Endothelial cell of umbilical vein (primary cell): ENCODE measurements around the gene EPB41L1. TPM values are rescaled to one million over a fixed set of nuclear protein-coding genes. Genes with fewer than 3 reads are reported as not detected.

ENCODE experiments used
- BruUV-seq: library from RNA; stranded (reverse); fragments of 400-500 nt; replicated peaks from 2 replicates; lab custom pipeline; 2021; lab: Mats Ljungman, UMichigan
- CTCF ChIA-PET: fragments of 300-600, 350-600 bp; sonication (Branson Sonifier 250); formaldehyde crosslinking; loops from one replicate; lab custom pipeline; 2021; ENCODE audit warnings: antibody characterized with exemption, inconsistent platforms; lab: Charles Lee
- POLR2A ChIA-PET: fragments of 300-600, 350-600 bp; sonication (Branson Sonifier 250); formaldehyde crosslinking; loops from one replicate; lab custom pipeline; 2021; ENCODE audit warnings: antibody characterized with exemption, inconsistent platforms; lab: Charles Lee
- DNase-seq: peaks from one replicate; pipeline ENCODE4 v3.0.0-alpha.2; 2011; ENCODE audit warnings: low read depth, low spot score
- FAIRE-seq: peaks from 2 replicates; lab custom pipeline; 2011; peaks lifted over from hg19 to GRCh38; lab: Jason Lieb, UNC
- H2AFZ ChIP-seq: 2 replicates; pipeline ENCODE4 v1.6.0; 2012; ENCODE audit warnings: low read depth, low read length, control low read depth, inconsistent platforms
- H3K27ac ChIP-seq: 2 replicates; pipeline ENCODE4 v1.5.1; 2011; ENCODE audit warnings: low read depth, mild to moderate bottlenecking, control low read depth, low read length, moderate library complexity; ENCODE audit not compliant: insufficient read depth
- H3K27me3 ChIP-seq, 2 experiments: 2 replicates each; pipeline versions ENCODE4 v1.6.0 to v1.6.1; 2011; ENCODE audit warnings: low read length in 2 of 2, mixed read lengths in 1 of 2; ENCODE audit not compliant: control insufficient read depth in 2 of 2, insufficient read depth in 2 of 2
- H3K36me3 ChIP-seq, 2 experiments: 2 replicates in 1 of 2; 3 replicates in 1 of 2; pipeline ENCODE4 v1.5.1; 2011; ENCODE audit warnings: low read length in 2 of 2, mild to moderate bottlenecking in 1 of 2, moderate library complexity in 1 of 2; ENCODE audit not compliant: control insufficient read depth in 2 of 2, insufficient read depth in 2 of 2; ENCODE audit errors: extremely low read depth in 1 of 2
- H3K4me1 ChIP-seq: 3 replicates; pipeline ENCODE4 v1.5.1; 2011; ENCODE audit warnings: mild to moderate bottlenecking, low read length; ENCODE audit not compliant: control insufficient read depth, insufficient read depth; ENCODE audit errors: extremely low read depth
- H3K4me2 ChIP-seq: 2 replicates; pipeline ENCODE4 v1.6.1; 2011; ENCODE audit warnings: low read length, control low read depth, mixed read lengths; ENCODE audit not compliant: insufficient read depth
- H3K4me3 ChIP-seq, 3 experiments: fragments of 200-600 bp in 1 of 3; sonication (generic), shearing (Covaris generic) in 1 of 3; replicated peaks in 1 of 3; 2 replicates each; pipeline ENCODE4 v1.5.1; 2011 to 2016; ENCODE audit warnings: control low read depth in 3 of 3, low read length in 3 of 3, mild to moderate bottlenecking in 2 of 3, inconsistent platforms in 1 of 3, low read depth in 1 of 3, moderate library complexity in 1 of 3; ENCODE audit not compliant: insufficient read depth in 1 of 3
- H3K79me2 ChIP-seq: 2 replicates; pipeline ENCODE4 v1.6.0; 2012; ENCODE audit warnings: low read length, inconsistent platforms; ENCODE audit not compliant: control insufficient read depth, insufficient read depth
- H3K9ac ChIP-seq: replicated peaks from 2 replicates; pipeline ENCODE3; 2011; ENCODE audit warnings: low read length, control low read depth; ENCODE audit not compliant: insufficient read depth; ENCODE audit errors: extremely low read depth
- H3K9me1 ChIP-seq: replicated peaks from 3 replicates; pipeline ENCODE4 v1.6.0; 2011; ENCODE audit warnings: mild to moderate bottlenecking, low read length; ENCODE audit not compliant: control insufficient read depth, insufficient read depth; ENCODE audit errors: extremely low read depth
- H3K9me3 ChIP-seq: replicated peaks from 2 replicates; pipeline ENCODE4 v1.5.1; 2012; ENCODE audit warnings: low read length, inconsistent platforms; ENCODE audit not compliant: control insufficient read depth, insufficient read depth
- H4K20me1 ChIP-seq: replicated peaks from 2 replicates; pipeline ENCODE3; 2011; ENCODE audit warnings: mild to moderate bottlenecking, low read length; ENCODE audit not compliant: control insufficient read depth, insufficient read depth; ENCODE audit errors: extremely low read depth
- CTCF ChIP-seq, 2 donors: IDR thresholded peaks; 1 replicate in 1 of 2; 2 replicates in 1 of 2; pipeline ENCODE4 v1.5.1; 2011; ENCODE audit warnings: low read length in 2 of 2, mild to moderate bottlenecking in 2 of 2, moderate library complexity in 2 of 2, control low read depth in 1 of 2, inconsistent platforms in 1 of 2, low read depth in 1 of 2; ENCODE audit not compliant: insufficient read depth in 1 of 2; ENCODE audit errors: extremely low read depth in 1 of 2
- EZH2 ChIP-seq: IDR thresholded peaks from 2 replicates; pipeline ENCODE4 v1.6.1; 2012; ENCODE audit warnings: borderline replicate concordance, low read depth, mild to moderate bottlenecking, moderate library complexity, low read length, inconsistent platforms; ENCODE audit not compliant: severe bottlenecking
- FOS ChIP-seq: IDR thresholded peaks from 2 replicates; pipeline ENCODE4 v1.6.1; 2011; ENCODE audit warnings: mild to moderate bottlenecking, low read length, moderate library complexity, borderline replicate concordance; ENCODE audit not compliant: insufficient read depth
- GATA2 ChIP-seq: IDR thresholded peaks from 2 replicates; pipeline ENCODE4 v1.7.0; 2011; ENCODE audit warnings: low read depth, mild to moderate bottlenecking, moderate library complexity, mixed read lengths, low read length; ENCODE audit not compliant: insufficient read length, insufficient read depth
- JUN ChIP-seq: IDR thresholded peaks from 2 replicates; pipeline ENCODE4 v1.6.1; 2011; ENCODE audit warnings: borderline replicate concordance, low read depth; ENCODE audit not compliant: insufficient read length, insufficient read depth
- MAX ChIP-seq: IDR thresholded peaks from 2 replicates; pipeline ENCODE4 v1.6.1; 2011; ENCODE audit not compliant: insufficient read depth, insufficient read length
- MYC ChIP-seq: IDR thresholded peaks from one replicate; pipeline ENCODE4 v1.6.1; 2011; ENCODE audit warnings: mild to moderate bottlenecking, low read depth, low read length
- POLR2A ChIP-seq: IDR thresholded peaks from 2 replicates; pipeline ENCODE4 v1.6.1; 2012; ENCODE audit warnings: low read depth, mild to moderate bottlenecking, control low read depth, low read length
- POLR2AphosphoS5 ChIP-seq: IDR thresholded peaks from 2 replicates; pipeline ENCODE4 v1.6.1; 2012; ENCODE audit warnings: low read depth, mild to moderate bottlenecking, control low read depth, low read length, moderate library complexity; ENCODE audit not compliant: insufficient read depth
- dilution Hi-C: fragments of 300-500 bp; cut with MboI; formaldehyde crosslinking; loops from one replicate; pipeline ENCODE4 v1.15.0; 2019; ENCODE audit warnings: low sequenced_read_pairs; ENCODE audit not compliant: extremely low pct_ligation_motif_present
- intact Hi-C: fragments of 100-400 bp; cut with micrococcal nuclease; formaldehyde crosslinking; loops from one replicate; pipeline ENCODE4 v1.10.0; 2022
- polyA plus RNA-seq, 4 experiments: library from polyadenylated mRNA; depleted of rRNA in 3 of 4; stranded (reverse) in 3 of 4; unstranded in 1 of 4; fragments of >200 nt; gene quantifications; 2 replicates each; pipeline versions ENCODE4 v1.2.1 to v1.2.3, GENCODE V29; 2011 to 2012; ENCODE audit warnings: missing spikeins in 1 of 4
- total RNA-seq: library from RNA; stranded (reverse); gene quantifications from 2 replicates; pipeline ENCODE4 v1.2.3, GENCODE V29; 2021

EPB41L1 gene
- total and polyA plus RNA-seq, 2 donors (not counting 3 experiments of a cell fraction or from before 2014, with no cell fraction given), result 6.1 to 12.2 TPM

- intact Hi-C loops, result no loop called here
- Histone ChIP-seq H3K79me2 (no peaks in the 10 kb centered on the region), H3K27me3 (no peaks in the 10 kb centered on the region), H3K36me3 (no peaks in the 10 kb centered on the region), H3K9ac (no peak overlapping the region), H3K9me3 (no peaks in the 10 kb centered on the region), H3K4me2 (no peak overlapping the region), H3K4me1 (no peaks in the 10 kb centered on the region), H4K20me1 (no peaks in the 10 kb centered on the region), H3K9me1 (no peaks in the 10 kb centered on the region), H3K27ac (no peak overlapping the region), H3K4me3 (no peak overlapping the region), H2AFZ (no peak overlapping the region)
- CTCF ChIA-PET, result interaction anchor here (0.8 to 1.9 kb wide), 2 partner anchors 9 to 62 kb away, joined by 3 to 7 read pairs; no protein-coding TSS in a partner anchor
- no peak for TF ChIP-seq EZH2
- no peak for TF ChIP-seq GATA2
- no peak for TF ChIP-seq MYC
- TF ChIP-seq JUN, result no peak
- no peak for TF ChIP-seq MAX
- TF ChIP-seq POLR2A, result no peak
- no peak for TF ChIP-seq POLR2AphosphoS5
- no peak for TF ChIP-seq CTCF (IDR thresholded peaks at IDR 0.05; ENCODE audit: extremely low read depth in 1 of 2, insufficient read depth in 1 of 2, low read depth in 1 of 2, low read length in 2 of 2)
- TF ChIP-seq FOS, result no peak
- no peak for FAIRE-seq
- no peak for DNase-seq
- dilution Hi-C loops, result no loop called here
- no TSS peak for BruUV-seq
- POLR2A ChIA-PET, result no interaction called here
These were observed 110.1 kb downstream of the EPB41L1 start for GRCh38 chr20:36264426-36265246.
